ENCODE measurements around the gene MAP1LC3B2. TPM values are rescaled to one million over a fixed set of nuclear protein-coding genes. Genes with fewer than 3 reads are reported as not detected.
A peak's percentile ranks its signal among the peaks of the same experiment; 100 is the strongest.

Gene MAP1LC3B2
- polyA plus RNA-seq, 1 of the 3 experiments (the other 2 are of a cell fraction), result 0.76 TPM

DNA sequence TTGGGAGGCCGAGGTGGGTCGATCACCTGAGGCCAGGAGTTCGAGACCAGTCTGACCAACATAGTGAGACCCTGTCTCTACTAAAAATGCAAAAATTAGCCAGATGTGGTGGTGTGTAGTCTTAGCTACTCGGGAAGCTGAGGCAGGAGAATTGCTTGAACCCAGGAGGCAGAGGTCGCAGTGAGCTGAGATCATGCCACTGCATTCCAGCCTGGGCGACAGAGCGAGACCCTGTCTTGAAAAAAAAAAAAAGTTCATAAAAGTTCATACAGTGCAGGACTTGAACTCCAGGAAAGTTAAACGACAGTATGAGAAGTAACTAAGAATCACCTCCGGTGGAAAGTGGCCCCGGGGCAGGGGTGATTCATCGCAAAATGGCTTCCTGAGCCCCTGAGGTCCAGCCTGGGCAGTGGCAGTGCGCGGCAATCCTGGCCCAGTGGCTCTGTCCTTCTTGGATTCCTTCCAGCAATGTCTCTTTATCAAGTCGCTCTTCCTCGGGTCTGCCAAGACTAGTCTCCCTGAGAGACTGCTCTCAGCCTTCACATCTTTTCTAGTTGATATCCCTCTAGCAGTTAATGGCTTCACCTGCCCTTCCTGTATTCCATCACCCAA is 16.7 kb upstream of the MAP1LC3B2 start:
- ChIA-PET POLR2A (no interaction called here), CTCF (no interaction called here)
- peaks cover 18% of the 10 kb centered on the region in 2 experiments; a peak in 3 of 4 replicates for H3K4me1 ChIP-seq (ENCODE audit: control insufficient read depth in 1 of 2, insufficient read depth in 2 of 2, low read depth in 1 of 2, low read length in 1 of 2)
- peaks cover 20% of the 10 kb centered on the region for H3F3A ChIP-seq (replicated peaks; ENCODE audit: insufficient read depth)
- no peaks in the 10 kb centered on the region for H3K9me3 ChIP-seq
- no peak overlapping the region for H3K4me2 ChIP-seq
- no peaks in the 10 kb centered on the region for H3K27me3 ChIP-seq (ENCODE audit: insufficient read depth)
- no peak for TF ChIP-seq EZH2phosphoT487 (IDR thresholded peaks at IDR 0.05; ENCODE audit: borderline replicate concordance, low read depth)
- TF ChIP-seq, protein P1, sequence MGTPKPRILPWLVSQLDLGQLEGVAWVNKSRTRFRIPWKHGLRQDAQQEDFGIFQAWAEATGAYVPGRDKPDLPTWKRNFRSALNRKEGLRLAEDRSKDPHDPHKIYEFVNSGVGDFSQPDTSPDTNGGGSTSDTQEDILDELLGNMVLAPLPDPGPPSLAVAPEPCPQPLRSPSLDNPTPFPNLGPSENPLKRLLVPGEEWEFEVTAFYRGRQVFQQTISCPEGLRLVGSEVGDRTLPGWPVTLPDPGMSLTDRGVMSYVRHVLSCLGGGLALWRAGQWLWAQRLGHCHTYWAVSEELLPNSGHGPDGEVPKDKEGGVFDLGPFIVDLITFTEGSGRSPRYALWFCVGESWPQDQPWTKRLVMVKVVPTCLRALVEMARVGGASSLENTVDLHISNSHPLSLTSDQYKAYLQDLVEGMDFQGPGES (IDR thresholded peaks at IDR 0.05; ENCODE audit: low read depth, low read length), result no peak
- no peak for TF ChIP-seq TEAD4 (IDR thresholded peaks at IDR 0.05; ENCODE audit: borderline replicate concordance, insufficient read depth)
- TF ChIP-seq RXRA (IDR thresholded peaks at IDR 0.05; ENCODE audit: borderline replicate concordance, low read depth), result no peak
- TF ChIP-seq POLR2AphosphoS5 (IDR thresholded peaks at IDR 0.05; ENCODE audit: low read depth, low read length), result no peak
- TF ChIP-seq RCOR1 (IDR thresholded peaks at IDR 0.05; ENCODE audit: low read length), result no peak
- TF ChIP-seq RAD21 (IDR thresholded peaks at IDR 0.05; ENCODE audit: low read length), result no peak
- no peak for TF ChIP-seq CHD2 (IDR thresholded peaks at IDR 0.05; ENCODE audit: low read length, partially characterized antibody)
- TF ChIP-seq MEF2A (IDR thresholded peaks at IDR 0.05; ENCODE audit: borderline replicate concordance, low read depth), result no peak
- no peak for TF ChIP-seq TCF12 (IDR thresholded peaks at IDR 0.05)
- TF ChIP-seq YY1 (IDR thresholded peaks at IDR 0.05; ENCODE audit: low read depth), result no peak
- no peak for TF ChIP-seq CTCF (IDR thresholded peaks at IDR 0.05)
- TF ChIP-seq, protein P2, sequence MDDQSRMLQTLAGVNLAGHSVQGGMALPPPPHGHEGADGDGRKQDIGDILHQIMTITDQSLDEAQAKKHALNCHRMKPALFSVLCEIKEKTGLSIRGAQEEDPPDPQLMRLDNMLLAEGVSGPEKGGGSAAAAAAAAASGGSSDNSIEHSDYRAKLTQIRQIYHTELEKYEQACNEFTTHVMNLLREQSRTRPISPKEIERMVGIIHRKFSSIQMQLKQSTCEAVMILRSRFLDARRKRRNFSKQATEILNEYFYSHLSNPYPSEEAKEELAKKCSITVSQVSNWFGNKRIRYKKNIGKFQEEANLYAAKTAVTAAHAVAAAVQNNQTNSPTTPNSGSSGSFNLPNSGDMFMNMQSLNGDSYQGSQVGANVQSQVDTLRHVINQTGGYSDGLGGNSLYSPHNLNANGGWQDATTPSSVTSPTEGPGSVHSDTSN (IDR thresholded peaks at IDR 0.05), result no peak
- no peak for TF ChIP-seq NRF1 (IDR thresholded peaks at IDR 0.05; ENCODE audit: low read depth, low read length)
- TF ChIP-seq, protein P3, sequence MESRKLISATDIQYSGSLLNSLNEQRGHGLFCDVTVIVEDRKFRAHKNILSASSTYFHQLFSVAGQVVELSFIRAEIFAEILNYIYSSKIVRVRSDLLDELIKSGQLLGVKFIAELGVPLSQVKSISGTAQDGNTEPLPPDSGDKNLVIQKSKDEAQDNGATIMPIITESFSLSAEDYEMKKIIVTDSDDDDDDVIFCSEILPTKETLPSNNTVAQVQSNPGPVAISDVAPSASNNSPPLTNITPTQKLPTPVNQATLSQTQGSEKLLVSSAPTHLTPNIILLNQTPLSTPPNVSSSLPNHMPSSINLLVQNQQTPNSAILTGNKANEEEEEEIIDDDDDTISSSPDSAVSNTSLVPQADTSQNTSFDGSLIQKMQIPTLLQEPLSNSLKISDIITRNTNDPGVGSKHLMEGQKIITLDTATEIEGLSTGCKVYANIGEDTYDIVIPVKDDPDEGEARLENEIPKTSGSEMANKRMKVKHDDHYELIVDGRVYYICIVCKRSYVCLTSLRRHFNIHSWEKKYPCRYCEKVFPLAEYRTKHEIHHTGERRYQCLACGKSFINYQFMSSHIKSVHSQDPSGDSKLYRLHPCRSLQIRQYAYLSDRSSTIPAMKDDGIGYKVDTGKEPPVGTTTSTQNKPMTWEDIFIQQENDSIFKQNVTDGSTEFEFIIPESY (IDR thresholded peaks at IDR 0.05; ENCODE audit: borderline replicate concordance, low read depth), result no peak
- TF ChIP-seq MXI1 (IDR thresholded peaks at IDR 0.05; ENCODE audit: low read depth, low read length), result no peak
- no peaks in the 10 kb centered on the region for H3K36me3 ChIP-seq (replicated peaks in 1 of 2; ENCODE audit: control insufficient read depth in 1 of 2, insufficient read depth in 2 of 2, low read length in 1 of 2)
- 65% methylated on average over 14 of the region's 15 CpGs for WGBS (ENCODE audit: low lambda C conversion rate)
- 0 out of 2 replicates have a peak overlapping the region, but pooled peaks have one; percentile 57 for H2AFZ ChIP-seq (ENCODE audit: low read depth)
- no peaks in the 10 kb centered on the region for H3K9me2 ChIP-seq
- no peak overlapping the region for H3K9ac ChIP-seq
- no peak overlapping the region for H3K27ac ChIP-seq (ENCODE audit: low read depth in 2 of 2, low read length in 1 of 2)
- no peak for DNase-seq
- H3K4me3 ChIP-seq (ENCODE audit: low read depth in 2 of 2, low read length in 1 of 2), result no peak overlapping the region
- no peaks in the 10 kb centered on the region for H3K79me2 ChIP-seq (ENCODE audit: insufficient read depth)
- H4K20me1 ChIP-seq (ENCODE audit: insufficient read depth), result no peaks in the 10 kb centered on the region

All from SK-N-SH (cell line).